Stimulated activated CD4-positive, alpha-beta T cell treated with anti-CD3 and anti-CD28 coated beads, Interleukin-2, amount 100 ng/mL, for 4 hours (primary cell): Measurements from ENCODE around the gene FZD4.
"Not testable (repeated sequence)": the region's sequence is repeated elsewhere in the genome, so short reads cannot be mapped to it uniquely, and the experiment has no call there.

Source experiments
- DNase-seq: peaks from one replicate; pipeline ENCODE4 v3.0.0-alpha.2; 2020; ENCODE audit warnings: low read depth

FZD4 gene

GRCh38 chr11:86977441-86978050, 22.4 kb upstream of the FZD4 start:
- no peak for DNase-seq

DNA sequence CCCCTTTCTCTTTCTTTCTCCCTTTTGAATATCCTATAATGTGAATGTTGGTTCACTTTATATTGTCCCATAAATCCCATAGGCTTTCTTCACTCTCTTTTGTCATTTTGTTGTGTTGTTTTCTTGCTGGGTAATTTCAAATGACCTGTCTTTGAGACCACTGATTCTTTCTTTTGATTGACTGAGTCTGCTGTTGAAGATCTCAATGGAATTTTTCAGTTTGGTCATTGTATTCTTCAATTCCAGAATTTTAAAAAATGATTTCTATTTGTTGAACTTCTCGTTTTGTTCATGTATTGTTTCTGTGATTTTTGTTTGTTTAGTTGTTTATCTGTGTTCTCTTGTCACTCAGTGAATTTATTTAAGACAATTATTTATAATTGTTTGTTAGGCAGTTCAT, 17.5 kb upstream of the FZD4 start:
- DNase-seq, result no peak

GRCh38 chr11:86969258-86969657, 14.1 kb upstream of the FZD4 start:
- no peak for DNase-seq

DNA sequence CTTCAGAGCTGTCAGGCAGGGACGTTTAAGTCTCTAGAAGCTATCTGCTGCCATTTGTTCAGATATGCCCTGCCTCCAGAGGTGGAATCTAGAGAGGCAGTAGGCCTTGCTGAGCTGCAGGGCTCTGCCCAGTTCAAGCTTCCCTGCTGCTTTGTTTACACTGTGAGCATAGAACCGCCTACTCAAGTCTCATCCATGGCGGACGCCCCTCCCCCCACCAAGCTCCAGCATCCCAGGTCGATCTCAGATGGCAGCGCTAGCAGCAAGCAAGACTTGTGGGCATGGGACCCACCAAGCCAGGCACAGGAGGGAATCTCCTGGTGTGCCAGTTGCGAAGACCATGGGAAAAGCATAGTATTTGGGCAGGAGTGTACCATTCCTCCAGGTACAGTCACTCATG, 12.4 kb upstream of the FZD4 start:
- not testable (repeated sequence) for DNase-seq

GRCh38 chr11:86957976-86958646, 2.9 kb upstream of the FZD4 start:
- DNase-seq, result no peak

- no peak for DNase-seq
Observed at GRCh38 chr11:86956905-86957195, 1.7 kb upstream of the FZD4 start.

DNA sequence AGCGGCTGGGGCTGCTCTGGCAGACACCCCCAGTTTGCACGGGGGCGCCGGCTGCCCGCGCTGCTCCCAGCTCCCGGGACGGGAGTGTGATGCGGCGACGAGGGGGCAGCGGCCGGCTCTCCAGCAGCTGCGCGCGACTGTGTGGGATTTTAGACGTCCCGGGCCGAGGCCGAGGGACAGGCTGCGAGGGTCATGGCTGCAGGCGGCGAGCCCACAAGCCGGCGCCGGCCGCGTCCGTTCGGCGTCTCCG, 159 bp downstream of the FZD4 start:
- DNase-seq, result no peak

DNA sequence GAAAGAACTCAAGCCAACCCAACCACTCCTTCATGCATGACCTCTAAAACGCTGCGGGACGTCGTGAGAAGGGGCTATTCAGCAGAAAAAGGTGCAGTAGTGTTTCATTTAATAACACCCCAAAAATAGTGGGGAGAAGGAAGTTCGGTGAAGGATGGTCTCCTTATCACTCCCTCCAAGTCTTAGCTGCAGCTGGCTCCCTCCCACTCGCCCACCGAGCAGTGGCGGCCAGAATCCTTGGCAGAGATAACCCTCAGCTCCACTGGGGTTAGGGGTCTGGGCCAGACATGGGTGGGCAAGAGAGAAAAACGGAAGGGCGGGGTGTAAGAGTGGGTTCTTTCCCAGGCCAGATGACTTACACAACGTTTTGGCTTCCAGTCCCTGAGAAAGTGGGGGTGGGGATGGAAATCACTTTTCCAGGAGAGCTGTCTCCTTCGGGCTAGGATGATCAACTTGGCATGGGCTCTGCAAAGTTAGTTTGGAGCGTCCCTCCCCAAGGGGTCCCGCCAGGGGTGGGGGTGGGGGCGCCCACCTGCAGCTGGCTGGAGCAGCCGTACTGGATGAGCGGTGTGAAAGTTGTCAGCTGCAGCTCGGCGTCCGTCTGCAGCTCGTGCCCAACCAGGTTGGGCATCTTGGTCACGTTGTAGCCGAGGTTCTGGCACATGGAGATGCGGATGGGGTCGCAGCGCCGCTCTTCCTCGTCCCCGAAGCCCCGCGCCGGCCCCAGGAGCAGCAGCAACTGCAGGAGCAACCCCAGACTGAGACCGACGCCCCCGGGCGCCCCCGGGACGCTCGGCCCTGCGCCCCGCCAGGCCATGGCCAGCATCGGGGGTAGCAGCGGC, 705 bp downstream of the FZD4 start:
- DNase-seq, result no peak

- DNase-seq, result no peak
Observed at GRCh38 chr11:86952221-86952875, 2.8 kb downstream of the FZD4 start.

DNA sequence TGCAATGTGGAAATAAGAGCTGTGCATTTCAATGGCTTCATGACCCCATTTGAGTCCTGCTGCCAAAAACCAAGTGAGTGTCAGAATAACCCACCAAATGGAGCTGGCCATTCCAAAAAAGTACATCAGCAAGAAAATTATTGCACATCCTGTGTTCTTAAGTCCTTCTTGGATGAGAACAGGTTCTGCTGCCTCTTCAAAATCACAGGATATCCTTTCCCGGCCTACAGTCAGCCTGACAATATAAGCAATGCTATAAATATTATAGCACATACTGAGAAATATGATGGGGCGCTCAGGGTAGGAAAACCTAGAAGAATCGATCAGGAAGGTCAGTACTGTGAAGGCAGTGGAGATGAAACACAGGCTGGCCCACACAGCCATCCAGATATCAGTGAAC, 3.5 kb downstream of the FZD4 start:
- DNase-seq, result no peak

DNA sequence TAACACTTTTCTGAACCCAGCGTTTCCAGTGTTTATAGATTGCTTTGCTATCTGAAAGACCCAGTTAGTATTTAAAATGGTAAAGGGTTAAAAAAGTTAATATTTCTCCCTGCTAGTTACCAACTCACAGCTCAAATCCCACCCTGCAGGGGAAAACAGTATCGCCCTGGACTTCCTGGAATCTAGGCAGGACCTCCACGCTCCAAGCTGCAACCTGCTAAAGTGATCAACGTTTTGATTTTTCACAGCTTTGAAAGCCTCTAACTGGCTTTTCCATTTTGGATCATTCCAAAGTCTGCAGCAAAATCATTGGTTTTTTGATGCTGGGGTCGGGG, 4.6 kb downstream of the FZD4 start:
- no peak for DNase-seq

DNA sequence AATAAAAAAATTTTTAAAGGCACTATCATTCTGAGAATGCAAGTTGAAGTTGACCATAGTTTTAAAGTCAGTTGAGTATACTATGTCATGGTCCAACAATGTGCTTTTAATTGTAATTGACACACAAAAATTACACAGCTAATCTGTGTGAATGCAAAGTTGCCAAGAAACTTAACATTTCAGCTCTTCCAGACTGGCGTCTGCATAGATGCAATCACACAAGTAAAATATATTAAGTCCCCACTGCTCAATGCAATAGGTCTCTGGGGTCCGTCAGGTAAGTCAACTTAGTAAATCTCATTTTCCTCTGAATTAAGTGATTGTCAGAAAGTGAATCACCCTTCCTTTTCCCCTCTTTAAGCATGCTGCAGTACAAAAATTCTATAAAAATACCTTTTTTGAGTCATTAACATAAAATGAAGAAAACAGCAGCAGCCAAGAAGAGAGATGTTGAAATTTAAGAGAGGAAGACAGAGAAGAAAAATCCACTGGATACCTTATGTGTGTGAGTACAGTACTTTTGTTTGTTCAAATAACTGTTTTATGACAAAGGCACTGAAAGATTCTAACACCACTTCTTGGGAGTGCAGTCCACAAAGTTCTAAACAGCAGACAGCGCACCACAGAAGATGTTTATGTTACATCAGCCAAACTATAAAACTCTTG, 5.1 kb downstream of the FZD4 start:
- DNase-seq, result no peak

- DNase-seq, result no peak
Observed at GRCh38 chr11:86948733-86949132, 6.5 kb downstream of the FZD4 start.

GRCh38 chr11:86947541-86947940, 7.7 kb downstream of the FZD4 start:
- DNase-seq, result no peak

- DNase-seq, result not testable (repeated sequence)
Observed at GRCh38 chr11:86943505-86943904, 11.7 kb downstream of the FZD4 start.

DNA sequence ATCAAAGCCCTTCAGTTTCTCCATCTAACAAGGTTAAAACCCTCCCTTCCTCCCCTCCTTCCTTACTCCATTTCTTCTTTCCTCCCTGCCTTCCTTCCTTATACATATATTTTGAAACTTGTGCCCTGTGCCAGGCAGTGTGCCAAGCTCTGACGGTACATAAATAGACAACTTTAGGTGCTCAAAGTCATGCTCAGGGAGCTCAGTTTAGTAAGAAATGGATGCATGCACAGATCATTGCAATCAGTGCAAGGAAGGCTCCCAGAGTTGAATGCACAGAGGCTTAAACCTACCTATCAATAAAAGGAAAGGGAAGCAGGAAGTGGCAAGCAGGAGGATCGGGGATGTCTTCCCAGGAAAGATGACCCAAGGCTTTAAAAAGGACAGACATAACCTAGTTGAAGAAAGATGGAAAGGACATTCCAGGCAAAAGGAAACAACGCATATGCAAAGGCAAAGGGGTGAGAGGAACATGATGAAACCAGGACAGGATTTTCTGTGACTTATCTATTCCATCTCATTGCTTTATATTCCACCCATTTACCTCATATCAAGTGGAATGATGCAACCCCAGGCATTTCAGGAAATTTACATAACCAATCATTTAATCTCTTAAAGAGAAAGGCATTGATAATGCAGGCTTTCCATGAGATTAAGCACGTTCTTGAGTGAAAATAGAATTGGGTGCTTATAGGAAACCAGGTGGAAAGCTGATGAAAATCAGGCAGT, 13.2 kb downstream of the FZD4 start:
- DNase-seq, result no peak

DNA sequence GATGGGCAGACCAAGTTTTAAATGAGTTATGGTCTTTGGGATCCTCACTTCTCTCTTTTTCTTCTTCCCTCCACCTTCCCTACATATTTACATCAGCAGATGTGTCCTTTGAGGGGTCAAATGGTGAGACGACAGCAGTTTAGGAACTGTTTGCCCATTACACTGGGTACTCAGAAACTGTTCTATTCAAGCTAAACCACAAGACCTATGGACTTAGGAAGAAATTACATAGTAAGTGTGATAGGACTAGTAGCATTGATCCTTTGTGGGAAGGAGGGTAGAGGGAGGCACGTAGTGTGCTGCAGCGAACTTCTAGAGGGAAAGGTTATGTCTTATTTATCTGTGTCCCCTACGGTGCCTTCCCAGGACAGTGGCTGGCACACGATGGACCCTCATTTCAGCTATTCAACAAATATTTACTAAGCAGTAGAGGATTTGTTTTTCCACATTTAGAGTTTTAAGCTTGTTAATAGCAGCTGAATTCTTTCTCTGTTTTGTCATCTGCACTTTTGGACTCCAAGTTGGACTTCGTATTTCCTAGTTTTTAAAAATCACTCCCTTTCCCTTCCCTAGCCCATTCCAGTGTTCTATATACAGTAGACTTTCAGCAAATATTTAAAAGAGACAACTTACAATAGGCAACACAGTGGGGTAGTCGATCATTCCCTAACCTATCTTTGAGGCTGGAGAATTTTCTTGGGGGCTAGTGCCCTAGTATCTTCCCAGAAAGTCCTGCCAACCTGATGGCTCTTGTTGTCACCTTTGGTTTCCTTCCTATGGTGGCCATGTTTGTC, 13.9 kb downstream of the FZD4 start:
- DNase-seq, result no peak

DNA sequence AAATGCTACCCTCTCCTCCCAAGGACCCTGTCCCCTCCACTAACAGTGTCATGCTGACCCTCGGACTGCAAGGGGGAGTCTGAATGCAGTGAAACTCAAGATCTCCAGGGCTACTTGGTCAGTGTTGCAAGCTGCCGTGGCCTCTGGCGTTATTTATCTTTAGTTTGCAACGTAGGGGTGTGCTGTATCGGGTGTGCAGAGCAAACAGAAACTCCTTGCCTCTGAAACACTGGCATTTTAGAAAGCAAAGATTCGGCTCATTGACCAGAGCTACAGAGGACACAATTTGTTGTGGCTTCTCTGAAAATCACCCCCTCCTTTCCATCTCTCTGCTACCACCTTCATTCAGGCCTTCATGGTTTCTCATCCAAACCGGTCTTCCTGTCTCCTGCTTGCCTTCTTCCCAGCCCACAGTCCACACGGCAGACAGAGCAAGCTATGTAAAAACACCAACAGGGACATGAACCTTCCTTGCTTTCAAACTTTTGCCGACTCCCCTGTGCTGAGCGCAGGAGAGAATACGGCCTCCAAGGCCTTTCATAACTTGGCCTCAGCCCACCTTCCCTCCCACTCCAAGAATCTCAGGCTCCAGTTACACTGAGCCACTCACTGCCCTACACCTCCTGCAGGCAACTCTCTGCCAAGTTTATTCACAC, 14.9 kb downstream of the FZD4 start:
- no peak for DNase-seq

- no peak for DNase-seq
Observed at GRCh38 chr11:86938900-86939880, 16.0 kb downstream of the FZD4 start.
